Suppressor macrophage treated with lipopolysaccharide for 1 hour (primary cell): Measurements from ENCODE around the gene UBE2J2.
A peak's percentile ranks its signal among the peaks of the same experiment; 100 is the strongest.
"Not testable (repeated sequence)": the region's sequence is repeated elsewhere in the genome, so short reads cannot be mapped to it uniquely, and the experiment has no call there.

Source experiments
- DNase-seq, 3 donors: peaks; one replicate each; pipeline ENCODE4 v3.0.0-alpha.2; 2020 to 2022

UBE2J2 gene

DNA sequence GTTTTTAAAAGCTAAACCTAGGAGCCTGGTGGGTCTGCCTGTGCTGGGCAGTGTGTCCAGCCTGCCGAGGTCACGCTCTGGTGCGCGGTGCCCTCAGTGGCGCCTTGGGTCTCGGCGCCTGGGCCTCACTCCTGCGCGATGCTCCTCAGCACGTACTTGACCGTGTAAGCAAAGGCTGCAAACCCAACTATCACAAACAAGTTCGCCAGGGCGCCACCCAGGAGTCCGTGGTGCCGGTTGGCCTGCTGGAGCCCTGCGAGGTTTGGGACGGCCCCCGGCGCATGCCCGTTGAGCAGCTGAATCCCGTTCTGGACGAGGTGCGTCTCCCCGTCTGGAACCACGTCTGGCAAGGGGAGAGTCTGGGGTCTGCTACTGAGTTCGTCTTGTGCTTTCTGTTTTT is 18.6 kb downstream of the UBE2J2 start:
- no peak for DNase-seq

- no peak for DNase-seq
Observed at GRCh38 chr1:1254667-1254998, 19.0 kb downstream of the UBE2J2 start.

DNA sequence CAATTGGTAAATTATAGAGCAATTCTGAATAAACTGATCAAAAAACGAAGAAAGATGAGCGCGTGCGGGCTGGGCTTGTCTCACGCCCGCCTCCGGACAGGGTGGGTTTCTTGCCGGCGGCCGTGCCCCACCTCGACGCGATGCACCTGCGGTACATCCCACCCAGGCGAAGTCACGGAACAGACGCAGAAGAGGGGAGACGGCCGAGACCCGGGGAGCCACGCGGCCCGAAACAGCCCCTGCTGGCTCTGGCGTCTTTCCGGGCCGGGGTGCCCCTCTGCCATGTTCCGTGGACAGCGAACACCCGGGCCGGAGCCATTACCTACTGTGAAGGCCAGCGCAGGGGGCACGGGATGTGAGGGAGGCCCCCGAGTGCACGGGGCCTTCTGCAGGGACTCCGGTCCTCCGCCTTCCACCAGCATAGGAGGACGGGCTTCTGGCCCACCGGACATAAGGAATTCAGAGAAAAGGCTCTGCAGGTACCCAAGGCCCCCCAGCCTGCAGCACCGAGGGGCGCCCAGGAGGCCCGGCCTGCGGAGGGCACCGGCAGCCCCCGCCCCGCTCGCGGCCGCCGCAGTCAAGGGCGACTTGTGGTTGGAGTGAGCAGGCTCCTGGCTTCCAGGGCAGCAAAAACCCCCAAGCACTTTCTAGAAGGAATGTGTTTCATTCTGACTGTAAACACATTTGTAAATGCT is 19.5 kb downstream of the UBE2J2 start:
- DNase-seq, result no peak

DNA sequence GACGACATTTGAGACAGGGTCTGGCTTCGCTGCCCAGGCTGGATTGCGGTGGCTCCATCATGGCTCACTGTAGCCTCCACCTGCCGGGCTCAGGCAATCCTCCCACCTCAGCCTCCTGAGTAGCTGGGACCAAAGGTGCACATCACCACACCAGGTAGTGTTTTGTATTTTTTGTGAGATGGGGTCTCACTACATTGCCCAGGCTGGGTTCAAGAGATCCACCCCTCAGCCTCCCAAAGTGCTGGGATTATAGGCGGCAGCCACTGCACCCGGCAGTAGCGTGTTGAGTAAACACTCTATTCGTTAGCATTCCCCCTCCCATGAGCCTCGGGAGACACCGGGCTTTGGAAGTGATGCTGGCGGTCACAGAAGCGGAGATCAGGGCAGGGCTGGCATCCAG is 20.3 kb downstream of the UBE2J2 start:
- DNase-seq, result no peak

GRCh38 chr1:1250786-1251284 is 22.8 kb downstream of the UBE2J2 start:
- DNase-seq, result no peak

GRCh38 chr1:1248009-1248913 is 25.4 kb downstream of the UBE2J2 start:
- not testable (repeated sequence) for DNase-seq

DNA sequence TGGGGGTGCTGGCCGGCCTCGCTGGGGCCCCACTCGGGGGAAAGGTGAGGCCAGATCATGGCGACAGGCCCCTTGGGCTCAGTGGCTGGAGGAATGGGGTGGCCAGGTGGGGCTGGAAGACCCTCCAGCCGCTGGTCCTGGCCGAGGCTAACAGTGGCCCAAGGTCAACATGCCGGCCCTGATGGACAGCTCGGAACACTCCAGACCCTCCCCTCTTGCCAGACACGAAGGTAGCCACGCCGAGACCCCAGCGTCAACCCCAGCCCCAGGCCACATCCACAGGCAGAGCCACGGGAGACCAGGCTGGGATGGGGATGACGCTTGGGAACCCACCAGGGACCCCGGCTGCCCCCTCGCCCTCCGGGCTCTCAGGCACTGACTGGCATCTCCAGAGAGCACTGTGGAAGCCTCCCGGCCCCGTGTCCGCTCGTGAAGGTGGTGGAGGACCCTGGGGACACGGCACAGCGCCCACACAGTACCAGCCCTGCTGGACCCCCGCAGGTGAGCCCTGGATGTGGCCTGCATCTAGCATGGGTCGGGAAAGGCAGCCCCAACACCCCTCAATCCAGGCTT is 26.2 kb downstream of the UBE2J2 start:
- DNase-seq, result no peak

GRCh38 chr1:1246577-1247340 is 26.9 kb downstream of the UBE2J2 start, which contains the start of gene C1QTNF12:
Gene C1QTNF12, minus strand, starts transcription at chr1:1246722. Its CDS starts 32 bp downstream, at chr1:1246690.
- DNase-seq, result peak in 2 of 3 donors; percentile 18 to 43

GRCh38 chr1:1245817-1246576 is 27.7 kb downstream of the UBE2J2 start:
- DNase-seq, result no peak

GRCh38 chr1:1245178-1245816 is 28.4 kb downstream of the UBE2J2 start:
- DNase-seq, result no peak

DNA sequence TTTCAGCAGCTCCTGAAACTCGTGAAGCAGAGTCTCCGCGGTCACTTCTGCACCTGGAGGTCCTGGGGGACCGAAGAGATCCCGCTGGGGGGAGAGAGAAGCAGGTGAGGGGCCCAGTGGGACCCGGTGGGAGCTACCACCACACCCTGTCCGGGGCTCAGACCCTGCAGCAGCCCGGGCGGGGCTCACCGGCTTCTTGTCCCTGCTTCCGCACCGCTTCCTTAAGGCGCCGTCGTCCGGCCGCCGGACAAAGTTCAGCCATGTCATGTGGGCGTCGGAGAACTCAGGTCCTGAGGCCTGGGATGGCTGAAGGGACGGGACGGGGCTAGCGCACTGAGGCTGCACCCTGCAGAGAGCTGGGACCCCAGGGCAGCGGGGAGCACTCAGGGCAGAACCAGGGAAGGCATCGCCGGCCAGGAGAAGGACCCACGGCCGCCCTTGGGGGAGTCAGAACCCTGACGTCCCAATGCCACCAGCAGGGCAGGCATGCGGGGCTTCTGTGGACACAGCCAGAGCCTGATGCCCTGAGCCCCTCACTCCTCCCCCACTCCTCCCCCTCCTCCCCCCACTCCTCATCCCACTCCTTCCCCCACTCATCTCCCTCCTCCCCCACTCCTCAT is 29.4 kb downstream of the UBE2J2 start:
- no peak for DNase-seq

DNA sequence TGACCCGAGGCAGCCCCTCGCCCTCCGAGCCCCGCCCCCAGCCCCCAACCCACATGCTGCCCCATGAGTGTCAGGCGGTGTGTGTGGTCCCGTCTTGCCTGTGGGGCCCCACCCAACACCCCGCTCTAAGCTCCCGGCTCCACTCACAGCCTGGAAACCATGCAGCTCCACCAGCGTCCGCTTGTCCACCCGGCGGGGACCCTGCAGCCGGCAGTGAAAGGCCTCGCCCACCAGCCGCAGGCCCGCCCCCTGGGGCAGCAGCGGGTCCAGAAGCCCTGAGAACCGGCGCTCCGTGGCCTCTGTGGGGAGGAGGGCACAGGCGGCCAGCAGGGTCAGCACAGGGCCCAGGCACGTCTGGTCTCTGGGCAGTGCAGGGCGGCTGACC is 29.9 kb downstream of the UBE2J2 start:
- DNase-seq, result no peak

DNA sequence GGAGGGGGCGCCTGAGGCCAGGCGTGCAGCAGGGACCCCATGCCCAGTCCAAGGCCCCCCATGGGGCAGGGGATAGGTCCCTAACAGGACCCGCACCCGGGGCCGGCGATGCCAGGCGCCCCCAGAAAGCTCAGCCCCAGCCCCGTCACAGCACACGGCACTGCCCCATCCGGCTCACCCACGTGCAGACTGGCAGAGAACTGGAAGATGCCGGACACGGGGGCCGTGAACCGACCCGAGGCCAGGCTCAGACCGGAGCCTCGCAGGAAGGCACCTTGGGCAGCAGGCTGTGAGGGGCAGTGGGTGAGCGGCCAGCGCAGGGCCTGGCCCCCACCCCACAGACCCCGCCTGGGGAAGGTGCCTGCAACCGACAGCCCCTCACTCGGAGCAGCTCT is 30.4 kb downstream of the UBE2J2 start:
- DNase-seq, result no peak

GRCh38 chr1:1242461-1243265 is 31.0 kb downstream of the UBE2J2 start:
- DNase-seq, result no peak

DNA sequence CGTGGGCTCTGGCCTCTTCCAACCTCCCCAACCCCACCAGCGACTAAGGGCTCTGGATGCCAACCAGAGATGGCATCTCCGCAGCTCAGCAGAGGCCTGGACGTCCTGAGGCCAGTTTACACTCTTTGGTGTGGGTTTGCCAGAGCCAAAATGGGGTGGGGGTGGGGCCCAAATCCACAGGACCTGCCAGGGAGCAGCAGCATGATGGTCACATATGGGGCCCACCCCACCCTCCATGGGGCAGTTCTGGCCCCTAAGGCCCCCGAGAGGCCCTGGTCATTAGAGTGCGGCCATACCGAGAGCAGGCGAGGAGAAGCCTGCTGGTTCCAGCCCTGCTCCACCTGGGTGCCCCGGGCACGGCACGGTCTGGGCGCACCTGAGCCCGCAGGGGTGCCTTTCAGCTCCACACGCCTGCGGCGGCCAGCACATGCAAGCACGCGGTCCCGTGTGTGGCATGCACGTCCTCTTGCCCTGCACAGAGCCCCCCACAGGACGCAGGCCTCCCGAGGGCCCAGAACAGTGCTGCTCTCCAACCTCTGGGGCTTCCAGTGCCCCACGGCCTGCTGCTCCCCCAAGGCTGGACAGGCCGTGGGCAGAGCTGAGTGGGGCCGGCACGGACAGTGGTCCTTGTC is 31.9 kb downstream of the UBE2J2 start:
- DNase-seq, result no peak

- no peak for DNase-seq
Observed at GRCh38 chr1:1240822-1241587, 32.6 kb downstream of the UBE2J2 start.

GRCh38 chr1:1240348-1240732 is 33.3 kb downstream of the UBE2J2 start:
- DNase-seq, result no peak

- no peak for DNase-seq
Observed at GRCh38 chr1:1239614-1240347, 33.9 kb downstream of the UBE2J2 start.
